K562 (cell line): Measurements from ENCODE around the gene TTC24. TPM values are rescaled to one million over a fixed set of nuclear protein-coding genes. Genes with fewer than 3 reads are reported as not detected.
A peak's percentile ranks its signal among the peaks of the same experiment; 100 is the strongest.

Experiments
- FIP1L1 ChIP-seq: fragments of 200-400 bp; formaldehyde crosslinking; IDR thresholded peaks from 2 replicates; pipeline ENCODE4 v1.6.1; 2018; ENCODE audit warnings: mild to moderate bottlenecking, low read depth, low read length; ENCODE audit not compliant: poor library complexity, severe bottlenecking
- FOXP1 ChIP-seq: sonication (generic); formaldehyde crosslinking; IDR thresholded peaks from 2 replicates; pipeline ENCODE4 v1.8.0; 2022; ENCODE audit warnings: mild to moderate bottlenecking, missing genetic modification reagents
- HNRNPH1 ChIP-seq: fragments of 200-400 bp; formaldehyde crosslinking; optimal IDR thresholded peaks from 2 replicates; pipeline ENCODE3; 2017; ENCODE audit warnings: low read depth, mild to moderate bottlenecking, low read length, moderate library complexity
- L3MBTL2 ChIP-seq: fragments of 450-650 bp; IDR thresholded peaks from 2 replicates; pipeline ENCODE4 v1.6.1; 2016; ENCODE audit warnings: mild to moderate bottlenecking, moderate library complexity
- LCOR ChIP-seq: sonication (generic); formaldehyde crosslinking; IDR thresholded peaks from 2 replicates; pipeline ENCODE4 v1.8.0; 2022; ENCODE audit warnings: mild to moderate bottlenecking, missing genetic modification reagents
- MGA ChIP-seq: fragments of 450-650 bp; IDR thresholded peaks from 2 replicates; pipeline ENCODE4 v1.6.1; 2016; ENCODE audit warnings: mild to moderate bottlenecking, moderate library complexity
- NR3C1 ChIP-seq: sonication (generic); formaldehyde crosslinking; IDR thresholded peaks from 2 replicates; pipeline ENCODE4 v1.8.1; 2022; ENCODE audit warnings: missing genetic modification reagents
- POLR2A ChIP-seq: fragments of 450-650 bp; conservative IDR thresholded peaks from 2 replicates; pipeline ENCODE4 v1.6.1; 2016
- POLR3A ChIP-seq: IDR thresholded peaks from 2 replicates; pipeline ENCODE4 v1.6.1; 2011; ENCODE audit warnings: borderline replicate concordance, mild to moderate bottlenecking, moderate library complexity; ENCODE audit not compliant: insufficient read length, insufficient read depth; ENCODE audit errors: extremely low read depth
- SUPT5H ChIP-seq: fragments of 450-650 bp; IDR thresholded peaks from 2 replicates; pipeline ENCODE4 v1.6.1; 2016
- XRCC3 ChIP-seq: fragments of 450-650 bp; IDR thresholded peaks from 2 replicates; pipeline ENCODE4 v1.6.1; 2017; ENCODE audit warnings: mild to moderate bottlenecking, moderate library complexity
- ZNF707 ChIP-seq: fragments of 250-450 bp; sonication (Bioruptor Pico); conservative IDR thresholded peaks from 2 replicates; pipeline ENCODE4 v1.8.0; 2022; ENCODE audit warnings: inconsistent platforms, mild to moderate bottlenecking, moderate library complexity
- polyA plus RNA-seq, 8 experiments: library from polyadenylated mRNA; depleted of rRNA in 4 of 8; stranded (reverse) in 5 of 8; unstranded in 3 of 8; fragments of >200 nt; fragmentation: Nextera tagmentation in 2 of 8; fragmentation: Illumina TruSeq in 1 of 8; extraction: Ambion mirVana in 2 of 8; extraction: Trizol in 1 of 8; gene quantifications; 2 replicates each; pipeline versions ENCODE4 v1.2.1 to v1.2.3, GENCODE V29; 2011 to 2014; ENCODE audit warnings: inconsistent platforms in 1 of 8, missing spikeins in 1 of 8
- total RNA-seq, 7 experiments: library from RNA; depleted of rRNA in 6 of 7; stranded (reverse); fragments of >200 nt in 6 of 7; fragmentation: Illumina TruSeq in 2 of 7; extraction: Trizol in 2 of 7; gene quantifications; 2 replicates each; pipeline versions ENCODE4 v1.2.1 to v1.2.3, GENCODE V29; 2011 to 2021; ENCODE audit warnings: low replicate concordance in 1 of 7
- TF ChIP-seq, protein P1 (sequence below): sonication (generic); formaldehyde crosslinking; IDR thresholded peaks from 2 replicates; pipeline ENCODE4 v1.8.1; 2023; ENCODE audit warnings: mild to moderate bottlenecking, missing genetic modification reagents

Gene TTC24
- total and polyA plus RNA-seq, 9 of the 15 experiments (the other 6 are each of a cell fraction or from before 2014, with no cell fraction given): not detected

DNA sequence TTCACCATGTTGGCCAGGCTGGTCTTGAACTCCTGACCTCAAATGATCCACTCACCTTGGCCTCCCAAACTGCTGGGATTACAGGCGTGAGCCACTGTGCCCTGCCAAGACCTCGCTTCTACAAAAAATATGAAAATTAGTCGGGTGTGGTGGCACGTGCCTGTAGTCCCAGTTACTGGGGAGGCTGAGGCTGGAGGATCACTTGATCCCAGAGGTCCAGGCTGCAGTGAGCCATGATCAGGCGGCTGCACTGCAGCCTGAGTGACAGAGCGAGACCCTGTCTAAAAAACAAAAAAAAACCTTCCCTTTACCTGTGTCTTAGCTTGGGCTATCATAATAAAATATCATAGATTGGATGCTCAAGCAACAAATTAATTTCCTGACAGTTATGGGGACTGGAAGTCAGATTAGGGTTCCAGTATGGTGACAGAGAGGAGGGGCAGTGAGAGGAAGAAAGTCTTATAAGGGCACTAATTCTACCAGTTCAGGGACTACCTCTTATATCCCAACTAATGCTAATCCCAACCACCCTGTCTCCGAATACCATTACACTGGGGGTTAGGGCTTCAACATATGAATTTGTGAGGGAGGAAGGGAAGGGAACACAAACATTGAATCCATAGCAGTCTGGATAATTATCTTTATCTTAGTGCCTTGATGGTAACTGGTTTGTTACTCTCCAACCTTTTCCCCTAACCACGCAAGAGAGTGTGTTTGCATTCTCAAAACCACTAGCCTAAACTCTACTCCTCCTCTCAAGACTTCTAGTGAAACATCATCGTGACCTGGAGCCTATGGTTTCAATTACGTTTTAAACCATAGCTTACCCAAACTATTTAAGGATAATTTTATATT is 11.0 kb downstream of the TTC24 start (continued):
- TF ChIP-seq ZNF707 (CRISPR knock-in tag): no peak
- TF ChIP-seq L3MBTL2: no peak
- no peak for TF ChIP-seq MGA
- no peak for TF ChIP-seq POLR3A
- TF ChIP-seq LCOR (CRISPR knock-in tag): 0 out of 2 replicates have a peak, but pooled peaks have one; percentile 18
- TF ChIP-seq, protein P1, sequence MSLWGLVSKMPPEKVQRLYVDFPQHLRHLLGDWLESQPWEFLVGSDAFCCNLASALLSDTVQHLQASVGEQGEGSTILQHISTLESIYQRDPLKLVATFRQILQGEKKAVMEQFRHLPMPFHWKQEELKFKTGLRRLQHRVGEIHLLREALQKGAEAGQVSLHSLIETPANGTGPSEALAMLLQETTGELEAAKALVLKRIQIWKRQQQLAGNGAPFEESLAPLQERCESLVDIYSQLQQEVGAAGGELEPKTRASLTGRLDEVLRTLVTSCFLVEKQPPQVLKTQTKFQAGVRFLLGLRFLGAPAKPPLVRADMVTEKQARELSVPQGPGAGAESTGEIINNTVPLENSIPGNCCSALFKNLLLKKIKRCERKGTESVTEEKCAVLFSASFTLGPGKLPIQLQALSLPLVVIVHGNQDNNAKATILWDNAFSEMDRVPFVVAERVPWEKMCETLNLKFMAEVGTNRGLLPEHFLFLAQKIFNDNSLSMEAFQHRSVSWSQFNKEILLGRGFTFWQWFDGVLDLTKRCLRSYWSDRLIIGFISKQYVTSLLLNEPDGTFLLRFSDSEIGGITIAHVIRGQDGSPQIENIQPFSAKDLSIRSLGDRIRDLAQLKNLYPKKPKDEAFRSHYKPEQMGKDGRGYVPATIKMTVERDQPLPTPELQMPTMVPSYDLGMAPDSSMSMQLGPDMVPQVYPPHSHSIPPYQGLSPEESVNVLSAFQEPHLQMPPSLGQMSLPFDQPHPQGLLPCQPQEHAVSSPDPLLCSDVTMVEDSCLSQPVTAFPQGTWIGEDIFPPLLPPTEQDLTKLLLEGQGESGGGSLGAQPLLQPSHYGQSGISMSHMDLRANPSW (CRISPR knock-in tag): no peak
- peak; percentile 42 for TF ChIP-seq SUPT5H
- TF ChIP-seq POLR2A: peak; percentile 68
- TF ChIP-seq NR3C1 (CRISPR knock-in tag): no peak
- TF ChIP-seq HNRNPH1: no peak
- TF ChIP-seq FOXP1 (CRISPR knock-in tag): no peak
- no peak for TF ChIP-seq XRCC3
- TF ChIP-seq FIP1L1: no peak
